SK-N-MC (cell line): ENCODE results near the gene OGFOD2.

Source experiments
- DNase-seq: peaks from one replicate; pipeline ENCODE4 v3.0.0-alpha.2; 2011; ENCODE audit warnings: low read depth, low spot score
- H3K27ac ChIP-seq: fragments of 200-600 bp; sonication (generic); 2 replicates; pipeline ENCODE4 v1.5.1; 2016; ENCODE audit warnings: mixed run types
- H3K36me3 ChIP-seq: fragments of 200-600 bp; sonication (generic); 2 replicates; pipeline ENCODE4 v1.6.1; 2017; ENCODE audit warnings: antibody characterized with exemption, low read length, mixed read lengths; ENCODE audit not compliant: insufficient read depth
- H3K4me3 ChIP-seq: fragments of 200-600 bp; sonication (generic); 2 replicates; pipeline ENCODE4 v1.5.1; 2016
- H3K9ac ChIP-seq: fragments of 200-600 bp; sonication (generic); 2 replicates; pipeline ENCODE4 v1.8.0; 2017; ENCODE audit warnings: mixed run types, mixed read lengths; ENCODE audit not compliant: insufficient read length
- H3K9me3 ChIP-seq: fragments of 200-600 bp; sonication (generic); 2 replicates; pipeline ENCODE4 v1.6.1; 2017; ENCODE audit warnings: low read depth, mild to moderate bottlenecking, antibody characterized with exemption, low read length, moderate library complexity, mixed read lengths
- EZH2 ChIP-seq: fragments of 200-600 bp; sonication (generic); IDR thresholded peaks from one replicate; pipeline ENCODE4 v1.6.1; 2017; ENCODE audit warnings: antibody characterized with exemption
- FOXP2 ChIP-seq: optimal IDR thresholded peaks from 2 replicates; pipeline ENCODE3; 2011; ENCODE audit warnings: mild to moderate bottlenecking, moderate library complexity; ENCODE audit not compliant: insufficient read depth; ENCODE audit errors: extremely low read length, control extremely low read depth
- POLR2AphosphoS5 ChIP-seq: IDR thresholded peaks from 2 replicates; pipeline ENCODE4 v1.6.1; 2012; ENCODE audit warnings: mild to moderate bottlenecking, low read depth, low read length, borderline replicate concordance

The OGFOD2 gene

GRCh38 chr12:122994140-122994675 lies 19.2 kb downstream of the OGFOD2 start:
- no peak overlapping the region for H3K9ac ChIP-seq

GRCh38 chr12:122994781-122995502 lies 19.9 kb downstream of the OGFOD2 start:
- H3K9me3 ChIP-seq, result no peaks in the 10 kb centered on the region
- H3K36me3 ChIP-seq, result no peaks in the 10 kb centered on the region
- H3K4me3 ChIP-seq, result no peak overlapping the region
- TF ChIP-seq FOXP2 (no peak), EZH2 (no peak)
- no peak for DNase-seq
- no peak overlapping the region for H3K27ac ChIP-seq
- no peak overlapping the region for H3K9ac ChIP-seq

More at GRCh38 chr12:122994140-122994675, 19.2 kb downstream of the OGFOD2 start:
- no peak overlapping the region for H3K27ac ChIP-seq
- H3K36me3 ChIP-seq, result no peaks in the 10 kb centered on the region
- H3K9me3 ChIP-seq, result no peaks in the 10 kb centered on the region
- no peak overlapping the region for H3K4me3 ChIP-seq
- TF ChIP-seq FOXP2, result no peak
- TF ChIP-seq POLR2AphosphoS5, result no peak
- TF ChIP-seq EZH2, result no peak
- DNase-seq, result no peak

GRCh38 chr12:122995503-122996187 lies 20.6 kb downstream of the OGFOD2 start:
- Histone ChIP-seq H3K9me3 (no peaks in the 10 kb centered on the region), H3K9ac (no peak overlapping the region), H3K36me3 (no peaks in the 10 kb centered on the region), H3K4me3 (no peak overlapping the region), H3K27ac (no peak overlapping the region)
- TF ChIP-seq POLR2AphosphoS5 (no peak), EZH2 (no peak)
- no peak for DNase-seq

GRCh38 chr12:122996188-122996601 lies 21.2 kb downstream of the OGFOD2 start:
- Histone ChIP-seq H3K27ac (no peak overlapping the region), H3K9me3 (no peaks in the 10 kb centered on the region), H3K4me3 (no peak overlapping the region), H3K9ac (no peak overlapping the region), H3K36me3 (no peaks in the 10 kb centered on the region)
- no peak for DNase-seq
- TF ChIP-seq EZH2, result no peak
- TF ChIP-seq FOXP2, result no peak
- no peak for TF ChIP-seq POLR2AphosphoS5

GRCh38 chr12:122996621-122997342 lies 21.7 kb downstream of the OGFOD2 start:
- H3K9ac ChIP-seq, result no peak overlapping the region
- no peaks in the 10 kb centered on the region for H3K36me3 ChIP-seq
- no peak for DNase-seq
- no peak overlapping the region for H3K4me3 ChIP-seq
- no peak for TF ChIP-seq POLR2AphosphoS5
- no peak for TF ChIP-seq FOXP2
- no peak for TF ChIP-seq EZH2
- no peaks in the 10 kb centered on the region for H3K9me3 ChIP-seq
- no peak overlapping the region for H3K27ac ChIP-seq

GRCh38 chr12:122997343-122998250 lies 22.6 kb downstream of the OGFOD2 start:
- Histone ChIP-seq H3K27ac (no peak overlapping the region), H3K36me3 (no peaks in the 10 kb centered on the region), H3K9me3 (no peaks in the 10 kb centered on the region), H3K4me3 (no peak overlapping the region), H3K9ac (no peak overlapping the region)
- no peak for TF ChIP-seq POLR2AphosphoS5
- TF ChIP-seq EZH2, result no peak
- TF ChIP-seq FOXP2, result no peak
- no peak for DNase-seq

- no peaks in the 10 kb centered on the region for H3K9me3 ChIP-seq
- no peaks in the 10 kb centered on the region for H3K36me3 ChIP-seq
- no peak overlapping the region for H3K4me3 ChIP-seq
- no peak overlapping the region for H3K9ac ChIP-seq
- TF ChIP-seq POLR2AphosphoS5 (no peak), FOXP2 (no peak), EZH2 (no peak)
- H3K27ac ChIP-seq, result no peak overlapping the region
- DNase-seq, result no peak
Observed at GRCh38 chr12:122998316-122998715, 23.3 kb downstream of the OGFOD2 start.
